Stimulated activated CD4-positive, alpha-beta T cell treated with anti-CD3 and anti-CD28 coated beads, TNF-alpha, amount 100 ng/mL, for 48 hours (primary cell): ENCODE data around the gene WDR90.

Experiments
- DNase-seq, 3 donors: peaks; one replicate each; pipeline ENCODE4 v3.0.0-alpha.2; 2020; ENCODE audit warnings: low read depth in 3 of 3

The WDR90 gene

GRCh38 chr16:638836-639235, 10.3 kb upstream of the WDR90 start:
- DNase-seq = no peak

GRCh38 chr16:640614-641013, 8.6 kb upstream of the WDR90 start:
- no peak for DNase-seq

GRCh38 chr16:641326-642188, 7.6 kb upstream of the WDR90 start, which contains the start of gene MCRIP2:
Gene MCRIP2 (plus strand): TSS chr16:641828. CDS start chr16:641992, 164 bp downstream.
- peak; percentile 37 to 77 (median 71) for DNase-seq

- DNase-seq = no peak
Measured at GRCh38 chr16:642189-643049, 6.7 kb upstream of the WDR90 start.

GRCh38 chr16:643050-643368, 6.2 kb upstream of the WDR90 start:
- DNase-seq = no peak

- DNase-seq = no peak
Measured at GRCh38 chr16:644556-644955, 4.6 kb upstream of the WDR90 start.

GRCh38 chr16:645852-646678, 3.1 kb upstream of the WDR90 start:
- no peak for DNase-seq

GRCh38 chr16:646679-647172, 2.4 kb upstream of the WDR90 start:
- no peak for DNase-seq

- DNase-seq = no peak
Measured at GRCh38 chr16:647173-647902, 1.8 kb upstream of the WDR90 start.

GRCh38 chr16:648071-648780, 939 bp upstream of the WDR90 start:
- peak in 1 of 3 donors; percentile 57 for DNase-seq

- DNase-seq = no peak
Measured at GRCh38 chr16:649631-650030, 466 bp downstream of the WDR90 start.

GRCh38 chr16:651844-652243, 2.7 kb downstream of the WDR90 start:
- DNase-seq = no peak

- no peak for DNase-seq
Measured at GRCh38 chr16:652454-653305, 3.5 kb downstream of the WDR90 start.

- no peak for DNase-seq
Measured at GRCh38 chr16:654034-654433, 4.9 kb downstream of the WDR90 start.

- no peak for DNase-seq
Measured at GRCh38 chr16:657487-657886, 8.3 kb downstream of the WDR90 start.

- no peak for DNase-seq
Measured at GRCh38 chr16:658679-659571, 9.8 kb downstream of the WDR90 start.

- DNase-seq = no peak
Measured at GRCh38 chr16:659618-660017, 10.5 kb downstream of the WDR90 start.

- DNase-seq = no peak
Measured at GRCh38 chr16:660132-660458, 10.9 kb downstream of the WDR90 start.
